Retina (tissue), 1 donor: Measurements from ENCODE around the gene CTRL.
A peak's percentile ranks its signal among the peaks of the same experiment; 100 is the strongest.

ENCODE experiments used
- DNase-seq: peaks from one replicate; pipeline ENCODE4 v3.0.0-alpha.2; 2016

Gene CTRL

GRCh38 chr16:67962135-67962534 lies 30.5 kb upstream of the CTRL start:
- no peak for DNase-seq

- no peak for DNase-seq
Measured at GRCh38 chr16:67961551-67961957, 29.9 kb upstream of the CTRL start.

GRCh38 chr16:67959536-67960329 lies 28.1 kb upstream of the CTRL start:
- DNase-seq = no peak

GRCh38 chr16:67957622-67958021 lies 26.0 kb upstream of the CTRL start:
- DNase-seq = no peak

GRCh38 chr16:67954421-67955196 lies 22.9 kb upstream of the CTRL start:
- DNase-seq = no peak

GRCh38 chr16:67953641-67954375 lies 22.1 kb upstream of the CTRL start:
- no peak for DNase-seq

DNA sequence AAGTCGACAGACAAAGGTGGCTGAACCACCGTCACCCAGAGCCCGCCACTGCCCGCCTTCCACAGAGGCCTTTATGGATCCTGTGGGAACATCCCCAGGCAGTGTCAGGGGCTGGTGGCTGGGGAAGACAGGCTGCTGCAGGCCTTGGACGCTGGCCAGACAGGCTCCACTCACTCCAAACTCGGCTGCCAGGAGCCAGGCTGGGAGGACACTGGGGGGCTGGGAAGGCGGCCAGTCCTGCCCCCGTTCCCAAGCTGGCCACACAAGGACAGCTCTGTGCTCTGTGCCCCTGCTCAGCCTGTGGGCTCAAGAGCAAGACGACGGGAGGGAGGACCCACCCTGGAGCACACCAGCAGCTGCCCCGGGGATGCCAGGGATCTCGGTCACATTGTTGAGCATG lies 19.8 kb upstream of the CTRL start:
- no peak for DNase-seq

GRCh38 chr16:67950335-67950843 lies 18.7 kb upstream of the CTRL start:
- DNase-seq = no peak

DNA sequence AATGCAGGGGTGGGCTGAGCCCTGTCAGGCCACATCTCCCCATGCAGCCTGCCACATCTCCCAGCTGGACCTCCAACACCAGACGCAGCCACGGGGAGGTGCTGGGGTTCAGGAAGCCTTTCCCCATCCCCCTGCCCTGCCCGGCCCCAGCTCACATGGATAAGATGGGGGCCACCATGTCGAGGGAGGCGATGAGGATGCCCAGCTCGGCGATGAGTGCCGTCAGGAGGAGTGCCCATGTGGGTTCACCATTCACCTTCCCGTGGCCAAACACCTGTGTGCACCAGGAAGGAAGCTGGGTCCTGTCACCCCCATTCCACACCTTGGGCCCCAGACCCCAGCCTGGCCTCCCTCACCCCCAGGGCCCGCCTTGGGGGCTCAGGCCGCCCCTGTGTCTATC lies 18.0 kb upstream of the CTRL start:
- no peak for DNase-seq

GRCh38 chr16:67948015-67948414 lies 16.4 kb upstream of the CTRL start:
- no peak for DNase-seq

DNA sequence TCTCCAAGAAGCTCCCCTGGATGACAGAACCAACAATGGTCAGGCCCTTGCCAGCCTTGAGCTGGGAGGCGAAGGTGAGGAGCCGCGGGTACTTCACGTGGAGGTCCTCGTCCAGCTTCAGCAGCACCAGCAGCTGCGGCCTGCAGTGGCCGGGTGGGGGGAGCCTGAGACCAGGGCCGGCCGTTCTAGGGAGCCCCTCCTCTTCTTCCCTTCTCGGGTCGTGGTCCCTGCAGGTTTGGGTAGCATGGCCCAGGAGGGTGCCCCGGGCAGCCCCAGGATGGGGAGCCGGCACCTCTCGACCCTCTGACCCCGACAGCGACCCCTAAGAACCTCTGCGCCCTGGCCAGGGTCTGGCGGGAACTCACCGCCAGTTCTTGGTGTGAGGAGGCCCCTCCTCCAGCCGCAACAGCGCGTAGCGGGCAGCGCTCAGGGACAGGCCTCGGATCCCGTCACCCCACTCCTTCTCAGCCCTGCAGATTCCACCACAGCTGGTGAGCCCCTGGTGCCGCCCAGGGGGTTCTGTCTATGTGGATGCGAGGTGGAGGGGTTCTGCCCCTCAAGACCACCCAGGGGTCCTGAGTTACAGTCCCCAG lies 15.4 kb upstream of the CTRL start:
- no peak for DNase-seq

GRCh38 chr16:67946128-67946569 lies 14.5 kb upstream of the CTRL start:
- no peak for DNase-seq

GRCh38 chr16:67945392-67945933 lies 13.8 kb upstream of the CTRL start:
- no peak for DNase-seq

DNA sequence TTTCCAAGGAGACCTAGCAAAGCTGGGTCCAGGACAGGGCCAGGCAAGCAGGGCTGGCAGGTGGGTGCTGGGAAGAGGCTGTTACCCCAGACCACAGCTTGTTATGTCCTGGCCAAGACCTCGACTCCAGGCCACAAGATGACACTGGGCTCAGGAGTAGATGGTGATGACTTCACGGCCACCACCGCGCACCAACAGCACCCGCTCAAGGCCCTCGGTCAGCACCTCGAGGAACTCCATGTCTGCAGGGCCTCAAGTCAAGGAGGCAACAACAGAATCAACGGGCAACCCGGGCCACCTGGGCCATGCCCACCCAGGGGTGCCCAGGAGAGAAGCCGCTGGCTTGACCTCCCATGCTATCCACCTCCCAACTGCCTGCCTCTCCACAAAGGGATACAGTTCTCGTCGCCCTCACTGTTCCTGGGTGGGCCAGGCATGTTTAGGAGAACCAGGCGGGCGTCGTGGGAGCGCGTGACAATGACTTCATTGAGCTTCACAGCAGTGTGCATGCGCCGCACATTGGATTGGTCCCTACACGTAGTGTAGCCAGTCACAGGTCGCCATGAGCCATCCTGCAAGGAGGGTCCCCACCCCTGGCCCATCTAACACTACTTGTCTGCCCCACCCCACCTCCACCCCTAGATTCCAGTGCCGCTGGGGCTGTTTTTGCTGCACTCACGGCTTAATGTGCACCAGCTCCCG lies 13.2 kb upstream of the CTRL start:
- no peak for DNase-seq

DNA sequence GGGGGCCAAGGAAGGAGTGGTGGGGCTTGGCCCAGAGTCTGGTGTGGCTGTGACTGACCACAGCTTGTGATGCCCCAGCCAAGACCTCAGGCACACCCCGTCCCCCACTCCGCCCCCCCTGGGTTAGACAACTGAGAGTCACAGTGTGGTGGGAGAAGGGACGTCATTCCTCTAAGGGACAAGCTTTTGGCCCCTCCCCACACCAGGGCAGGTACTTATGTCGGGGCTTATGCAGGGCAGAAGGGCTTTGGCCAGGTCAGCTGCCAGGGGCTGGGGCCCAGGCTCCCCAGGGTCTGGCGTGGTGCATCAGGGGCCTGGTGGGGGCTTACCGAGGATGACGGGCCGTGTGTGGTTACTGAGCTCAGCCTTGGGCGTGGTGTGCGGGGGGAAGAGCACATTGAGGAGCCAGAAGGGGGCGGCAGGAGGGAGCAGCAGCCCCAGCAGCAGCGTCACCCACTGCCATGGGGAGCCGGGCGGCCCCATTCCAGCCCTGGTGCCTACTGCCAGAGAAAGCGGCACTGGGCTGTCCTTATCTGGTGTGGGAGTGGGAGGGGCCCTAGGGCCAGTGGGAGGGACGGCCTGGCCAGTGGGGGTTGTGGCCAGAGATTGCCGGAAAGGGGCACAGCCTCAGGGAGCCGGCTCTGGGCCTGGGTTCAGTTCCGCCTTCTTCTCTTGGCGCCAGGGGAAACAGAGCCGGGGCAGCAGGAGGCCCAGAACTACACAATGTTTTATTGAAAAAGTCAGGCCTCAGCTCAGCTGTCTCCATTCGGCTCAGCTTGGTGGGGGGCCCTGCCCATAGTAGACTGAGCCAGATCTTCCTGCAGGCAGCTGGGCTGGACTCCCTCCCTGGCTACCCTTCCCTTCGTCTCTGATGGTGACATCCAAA lies 12.2 kb upstream of the CTRL start, which contains the start of gene LCAT:
LCAT (minus strand) TSS at position 502 of the 886 bp plus-strand sequence; CDS start at position 483, 19 bp downstream.
- no peak for DNase-seq

GRCh38 chr16:67943256-67943618 lies 11.6 kb upstream of the CTRL start:
- no peak for DNase-seq

- DNase-seq = no peak
Measured at GRCh38 chr16:67942510-67943255, 11.0 kb upstream of the CTRL start.

GRCh38 chr16:67942200-67942509 lies 10.5 kb upstream of the CTRL start:
- DNase-seq = peak; percentile 60

DNA sequence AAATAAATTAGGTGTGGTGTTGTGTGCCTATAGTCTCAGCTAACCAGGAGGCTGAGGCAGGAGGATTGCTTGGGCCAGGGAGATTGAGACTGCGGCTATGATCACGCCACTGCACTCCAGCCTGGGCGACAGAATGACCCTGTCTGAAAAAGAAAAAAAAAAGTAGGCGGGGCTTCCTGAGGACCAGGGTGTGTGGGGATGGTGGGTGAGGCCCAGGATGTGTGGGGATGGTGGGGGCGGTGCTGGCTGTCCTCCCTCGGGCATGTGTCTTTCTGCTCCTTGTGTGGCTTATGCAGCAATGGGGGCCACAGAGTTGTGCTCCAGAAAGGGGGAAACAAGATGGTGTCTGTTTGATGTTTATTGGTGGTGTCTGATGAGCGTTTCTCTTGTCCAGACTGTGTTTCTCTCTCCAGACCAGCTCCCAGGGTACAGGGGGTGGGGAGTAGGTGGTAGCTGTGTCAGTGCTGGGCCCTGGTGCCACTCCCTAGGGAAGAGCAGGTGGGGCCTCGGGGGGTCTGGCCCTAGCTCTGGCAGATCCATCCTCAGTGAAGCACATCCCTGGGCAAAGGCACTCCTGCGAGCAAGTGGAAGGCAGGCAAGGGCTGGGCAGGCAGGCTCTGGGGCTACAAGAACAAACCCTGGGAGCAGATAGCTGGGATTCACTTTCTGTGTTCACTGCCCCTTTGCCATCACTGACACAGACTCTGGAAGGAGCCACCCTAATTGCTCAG lies 10.0 kb upstream of the CTRL start:
- DNase-seq = no peak
